GM19324 (cell line): ENCODE data around the gene M6PR.
A peak's percentile ranks its signal among the peaks of the same experiment; 100 is the strongest.
"Not testable (repeated sequence)": the region's sequence is repeated elsewhere in the genome, so short reads cannot be mapped to it uniquely, and the experiment has no call there.

Experiments
- ATAC-seq: cut with Tn5 transposase; IDR thresholded peaks from one replicate; pipeline ENCODE4 v1.9.1; 2021; ENCODE audit warnings: mild to moderate bottlenecking, moderate library complexity; ENCODE audit not compliant: unreplicated experiment, low FRiP score

The M6PR gene

GRCh38 chr12:8914033-8914715, 35.3 kb downstream of the M6PR start, which contains the start of gene PHC1:
Gene PHC1 (plus strand): TSS chr12:8914509. CDS start chr12:8917678, 3,169 bp downstream.
- peak; percentile 69 for ATAC-seq

GRCh38 chr12:8913702-8914032, 35.8 kb downstream of the M6PR start:
- no peak for ATAC-seq

GRCh38 chr12:8912914-8913313, 36.5 kb downstream of the M6PR start:
- no peak for ATAC-seq

- no peak for ATAC-seq
These were observed 37.7 kb downstream of the M6PR start for GRCh38 chr12:8911606-8912268.

GRCh38 chr12:8909752-8910151, 39.7 kb downstream of the M6PR start:
- no peak for ATAC-seq

- ATAC-seq, result no peak
These were observed 41.9 kb downstream of the M6PR start for GRCh38 chr12:8907513-8907912.

GRCh38 chr12:8906266-8907180, 42.9 kb downstream of the M6PR start:
- ATAC-seq, result no peak

- no peak for ATAC-seq
These were observed 43.9 kb downstream of the M6PR start for GRCh38 chr12:8905546-8905945.

- no peak for ATAC-seq
These were observed 44.8 kb downstream of the M6PR start for GRCh38 chr12:8904665-8905064.

- ATAC-seq, result no peak
These were observed 45.8 kb downstream of the M6PR start for GRCh38 chr12:8903646-8904045.

DNA sequence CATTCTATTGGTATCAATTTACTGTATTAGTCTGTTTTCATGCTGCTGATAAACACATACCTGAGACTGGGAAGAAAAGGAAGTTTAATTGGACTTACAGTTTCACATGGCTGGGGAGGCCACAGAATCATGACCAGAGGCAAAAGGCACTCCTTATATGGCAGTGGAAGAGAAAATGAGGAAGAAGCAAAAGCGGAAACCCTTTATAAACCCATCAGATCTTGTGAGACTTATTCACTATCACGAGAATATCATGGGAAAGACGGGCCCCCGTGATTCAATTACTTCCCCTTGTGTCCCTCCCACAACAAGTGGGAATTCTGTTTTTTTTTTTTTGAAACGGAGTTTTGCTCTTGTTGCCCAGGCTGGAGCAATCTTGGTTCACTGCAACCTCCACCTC, 46.7 kb downstream of the M6PR start:
- not testable (repeated sequence) for ATAC-seq

- no peak for ATAC-seq
These were observed 49.6 kb downstream of the M6PR start for GRCh38 chr12:8899830-8900229.

GRCh38 chr12:8897081-8897480, 52.4 kb downstream of the M6PR start:
- ATAC-seq, result no peak

- no peak for ATAC-seq
These were observed 54.5 kb downstream of the M6PR start for GRCh38 chr12:8894986-8895385.

- no peak for ATAC-seq
These were observed 55.1 kb downstream of the M6PR start for GRCh38 chr12:8894378-8894777.

DNA sequence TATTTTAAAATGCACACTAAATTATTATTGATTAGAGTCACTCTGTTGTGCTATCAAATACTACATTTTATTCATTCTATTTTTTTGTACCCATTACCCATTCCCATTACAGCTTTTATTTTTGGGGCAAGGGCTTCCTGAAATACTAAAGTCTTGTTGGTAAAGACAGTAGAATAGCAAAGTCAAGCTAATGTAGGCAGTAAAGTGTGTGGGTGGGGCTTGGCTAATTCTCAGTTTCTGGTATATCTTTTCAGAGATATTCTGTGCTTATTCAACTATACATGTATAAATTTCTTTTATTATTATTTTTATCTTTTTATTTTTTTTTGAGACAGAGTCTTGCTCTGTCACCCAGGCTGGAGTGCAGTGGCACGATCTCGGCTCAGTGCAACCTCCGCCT, 57.5 kb downstream of the M6PR start:
- ATAC-seq, result no peak
